A549 (cell line): ENCODE results near the gene ELAPOR1.

Experiments
- CBX2 ChIP-seq: fragments of 200-600 bp; sonication (generic); IDR thresholded peaks from 2 replicates; pipeline ENCODE4 v1.6.1; 2016; ENCODE audit warnings: low read depth, mild to moderate bottlenecking, borderline replicate concordance
- CTCF ChIP-seq: fragments of >200 bp; sonication (Bioruptor Twin); formaldehyde crosslinking; IDR thresholded peaks from 3 replicates; pipeline ENCODE4 v1.5.1; 2016
- JUN ChIP-seq, 2 experiments: fragments of >200 bp; sonication (Bioruptor Twin); formaldehyde crosslinking; IDR thresholded peaks; 2 replicates in 1 of 2; 3 replicates in 1 of 2; pipeline ENCODE4 v1.6.1; 2016 to 2017
- MAZ ChIP-seq: fragments of 150-350 bp; IDR thresholded peaks from 2 replicates; pipeline ENCODE4 v1.6.1; 2014; ENCODE audit warnings: antibody characterized with exemption, low read depth, low read length, borderline replicate concordance
- RAD21 ChIP-seq, 2 experiments: fragments of >200 bp in 1 of 2; sonication (Bioruptor Twin) in 1 of 2; formaldehyde crosslinking in 1 of 2; IDR thresholded peaks in 1 of 2; conservative IDR thresholded peaks in 1 of 2; 2 replicates in 1 of 2; 3 replicates in 1 of 2; pipeline ENCODE4 v1.6.1; 2012 to 2018; ENCODE audit warnings: inconsistent platforms in 1 of 2

GRCh38 chr1:109133815-109134214 is 19.9 kb downstream of the ELAPOR1 start:
- TF ChIP-seq CTCF (no peak), CBX2 (no peak), RAD21 (conservative IDR thresholded peaks at IDR 0.05 in 1 of 2, IDR thresholded peaks at IDR 0.05 in 1 of 2) (no peak), JUN (IDR thresholded peaks at IDR 0.05) (no peak), MAZ (no peak)
